Stomach (tissue), 9 donors: ENCODE data around the gene RGS7. TPM values are rescaled to one million over a fixed set of nuclear protein-coding genes. Genes with fewer than 3 reads are reported as not detected.

Experiments
- DNase-seq, 2 donors: peaks; one replicate each; pipeline versions ENCODE4 v3.0.0 to v3.0.0-alpha.2; 2013 to 2019
- H3K27ac ChIP-seq, 5 donors: fragments of 200-600 bp in 4 of 5; sonication (generic) in 4 of 5; one replicate each; pipeline ENCODE4 v1.5.1; 2013 to 2019; ENCODE audit warnings: mild to moderate bottlenecking in 1 of 5, moderate library complexity in 1 of 5
- H3K27me3 ChIP-seq, 3 donors: fragments of 200-600 bp; sonication (generic); one replicate each; pipeline ENCODE4 v1.5.1; 2017 to 2019; ENCODE audit warnings: mixed run types in 1 of 3
- H3K36me3 ChIP-seq, 4 donors: fragments of 200-600 bp; sonication (generic); 1 replicate in 3 of 4; 2 replicates in 1 of 4; pipeline ENCODE4 v1.5.1; 2016 to 2019
- H3K4me1 ChIP-seq, 4 donors: fragments of 200-600 bp; sonication (generic); one replicate each; pipeline ENCODE4 v1.5.1; 2016 to 2019
- H3K4me3 ChIP-seq, 4 donors: fragments of 200-600 bp; sonication (generic) in 3 of 4; one replicate each; pipeline ENCODE4 v1.5.1; 2016 to 2019; ENCODE audit warnings: mild to moderate bottlenecking in 1 of 4
- H3K9me3 ChIP-seq, 4 donors: fragments of 200-600 bp; sonication (generic); one replicate each; pipeline ENCODE4 v1.5.1; 2016 to 2019
- CTCF ChIP-seq, 7 experiments: fragments of 450-650 bp in 4 of 7; fragments of 200-600 bp in 3 of 7; sonication (generic) in 3 of 7; IDR thresholded peaks; one replicate each; pipeline ENCODE4 v1.5.1; 2016 to 2019; ENCODE audit warnings: antibody characterized with exemption in 7 of 7, control low read depth in 2 of 7, mild to moderate bottlenecking in 1 of 7
- EP300 ChIP-seq: sonication (generic); formaldehyde crosslinking; IDR thresholded peaks from one replicate; pipeline ENCODE4 v1.6.1; 2017; ENCODE audit warnings: antibody characterized with exemption
- POLR2A ChIP-seq, 4 donors: fragments of 450-650 bp; IDR thresholded peaks; one replicate each; pipeline ENCODE4 v1.6.1; 2016; ENCODE audit warnings: antibody characterized with exemption in 4 of 4, control low read depth in 2 of 4, mild to moderate bottlenecking in 1 of 4, moderate library complexity in 1 of 4
- POLR2AphosphoS5 ChIP-seq, 3 donors: sonication (generic); formaldehyde crosslinking; IDR thresholded peaks; one replicate each; pipeline ENCODE4 v1.6.1; 2016; ENCODE audit warnings: antibody characterized with exemption in 3 of 3
- WGBS, 5 donors: extraction: QIAGEN DNeasy Blood & Tissue Kit in 3 of 5; methylation state at CpG; one replicate each; pipeline versions ENCODE4 v1.1.5 to v1.1.7; 2013 to 2018; 5-methylcytosine and 5-hydroxymethylcytosine counted together
- intact Hi-C: fragments of 100-400 bp; cut with DNase I; formaldehyde crosslinking; loops from one replicate; pipeline ENCODE4 v1.15.1; 2023; ENCODE audit warnings: low total_unique reads
- polyA plus RNA-seq, 3 donors: library from polyadenylated mRNA; stranded (reverse); fragments of 200-250 nt; gene quantifications; one replicate each; pipeline ENCODE4 v1.2.3, GENCODE V29; 2013
- total RNA-seq, 5 donors: library from RNA; depleted of rRNA; stranded (reverse); fragments of >200 nt; gene quantifications; one replicate each; pipeline versions ENCODE4 v1.1.0 to v1.2.3, GENCODE V29; 2014 to 2016
- donor health status: healthy with polysubstance abuse.
- donor health status: Bipolar disorder and iron deficiency.
- donor health status: healthy.

Gene RGS7
- total and polyA plus RNA-seq, 8 donors = 0.23 to 2.9 (median 1.9) TPM; not detected in 2

GRCh38 chr1:240831191-240831631, 525.8 kb downstream of the RGS7 start:
- 68 to 77% (median 72%) methylated on average over 3 of the region's 3 CpGs for WGBS, 5 donors
- intact Hi-C loops = no loop called here
- Histone ChIP-seq H3K27ac (no peak overlapping the region), H3K27me3 (no peaks in the 10 kb centered on the region), H3K36me3 (no peaks in the 10 kb centered on the region), H3K4me1 (no peaks in the 10 kb centered on the region), H3K9me3 (no peaks in the 10 kb centered on the region), H3K4me3 (no peak overlapping the region)
- DNase-seq = peak in 1 of 2 donors; percentile 2
- no peak for TF ChIP-seq POLR2AphosphoS5 (IDR thresholded peaks at IDR 0.05)
- TF ChIP-seq CTCF (IDR thresholded peaks at IDR 0.05) = no peak
- TF ChIP-seq POLR2A (IDR thresholded peaks at IDR 0.05) = no peak
- TF ChIP-seq EP300 = no peak

GRCh38 chr1:240829487-240829886, 527.5 kb downstream of the RGS7 start:
- WGBS, 5 donors = 76 to 89% (median 87%) methylated on average over 3 of the region's 3 CpGs
- no peaks in the 10 kb centered on the region for H3K27me3 ChIP-seq
- H3K27ac ChIP-seq = no peak overlapping the region
- no peaks in the 10 kb centered on the region for H3K4me1 ChIP-seq
- DNase-seq = no peak
- H3K36me3 ChIP-seq = no peaks in the 10 kb centered on the region
- TF ChIP-seq POLR2A (IDR thresholded peaks at IDR 0.05) (no peak), POLR2AphosphoS5 (IDR thresholded peaks at IDR 0.05) (no peak), CTCF (IDR thresholded peaks at IDR 0.05) (no peak), EP300 (no peak)
- H3K4me3 ChIP-seq = no peak overlapping the region
- intact Hi-C loops = no loop called here
- no peaks in the 10 kb centered on the region for H3K9me3 ChIP-seq

GRCh38 chr1:240827786-240828185, 529.2 kb downstream of the RGS7 start:
- Histone ChIP-seq H3K9me3 (no peaks in the 10 kb centered on the region), H3K4me3 (no peak overlapping the region), H3K27me3 (no peaks in the 10 kb centered on the region), H3K27ac (no peak overlapping the region), H3K36me3 (no peaks in the 10 kb centered on the region), H3K4me1 (no peaks in the 10 kb centered on the region)
- no peak for TF ChIP-seq POLR2AphosphoS5 (IDR thresholded peaks at IDR 0.05)
- no peak for TF ChIP-seq POLR2A (IDR thresholded peaks at IDR 0.05)
- no peak for TF ChIP-seq EP300
- no peak for TF ChIP-seq CTCF (IDR thresholded peaks at IDR 0.05)
- 80 to 100% (median 95%) methylated on average over 1 of the region's 1 CpG for WGBS, 5 donors
- no peak for DNase-seq
- intact Hi-C loops = no loop called here

DNA sequence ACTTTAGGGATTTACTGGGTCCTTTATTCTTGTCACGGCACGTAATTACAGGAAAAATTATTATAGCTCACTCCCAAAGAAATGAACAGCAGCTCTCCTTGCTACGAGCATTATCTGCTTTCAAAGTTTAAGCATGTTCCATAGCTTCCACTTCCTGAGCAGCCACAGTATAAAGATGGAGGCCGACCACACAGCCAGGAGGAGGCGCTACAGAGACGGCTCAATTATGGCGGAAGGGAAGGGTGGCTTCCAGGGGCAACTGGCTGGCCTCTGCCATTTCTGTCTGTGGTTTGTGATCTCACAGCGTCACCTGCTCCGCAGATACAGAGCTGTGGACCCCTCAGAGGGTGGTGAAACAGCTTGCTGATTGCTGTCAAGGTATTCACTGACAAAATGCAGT, 532.8 kb downstream of the RGS7 start:
- no peaks in the 10 kb centered on the region for H3K27me3 ChIP-seq
- no peaks in the 10 kb centered on the region for H3K9me3 ChIP-seq
- 79 to 86% (median 84%) methylated on average over 8 to 9 of the region's 9 CpGs for WGBS, 5 donors
- no peak for DNase-seq
- no peaks in the 10 kb centered on the region for H3K4me1 ChIP-seq
- no peak overlapping the region for H3K4me3 ChIP-seq
- TF ChIP-seq EP300 (no peak), CTCF (IDR thresholded peaks at IDR 0.05) (no peak), POLR2AphosphoS5 (IDR thresholded peaks at IDR 0.05) (no peak), POLR2A (IDR thresholded peaks at IDR 0.05) (no peak)
- no peak overlapping the region for H3K27ac ChIP-seq
- no peaks in the 10 kb centered on the region for H3K36me3 ChIP-seq
- intact Hi-C loops = no loop called here
